GM21447 (cell line): ENCODE results near the gene AMACR.

Experiments
- ATAC-seq: cut with Tn5 transposase; IDR thresholded peaks from one replicate; pipeline ENCODE4 v1.9.1; 2021; ENCODE audit not compliant: unreplicated experiment

Gene AMACR

GRCh38 chr5:34007621-34008600 is at the start of gene AMACR:
AMACR (minus strand) TSS chr5:34008050; CDS start chr5:34008019, 31 bp downstream.
- ATAC-seq, result peak; percentile 89

GRCh38 chr5:34057569-34057968 is 49.7 kb upstream of the AMACR start:
- no peak for ATAC-seq

- no peak for ATAC-seq
Measured at GRCh38 chr5:34057118-34057517, 49.3 kb upstream of the AMACR start.

GRCh38 chr5:34055667-34056066 is 47.8 kb upstream of the AMACR start:
- no peak for ATAC-seq

- no peak for ATAC-seq
Measured at GRCh38 chr5:34054400-34054729, 46.5 kb upstream of the AMACR start.

GRCh38 chr5:34053571-34054399 is 45.9 kb upstream of the AMACR start:
- ATAC-seq, result no peak

- no peak for ATAC-seq
Measured at GRCh38 chr5:34053133-34053532, 45.3 kb upstream of the AMACR start.

GRCh38 chr5:34051374-34051980 is 43.6 kb upstream of the AMACR start:
- ATAC-seq, result no peak

- no peak for ATAC-seq
Measured at GRCh38 chr5:34047774-34048572, 40.1 kb upstream of the AMACR start.

- no peak for ATAC-seq
Measured at GRCh38 chr5:34047143-34047542, 39.3 kb upstream of the AMACR start.

- ATAC-seq, result no peak
Measured at GRCh38 chr5:34045996-34046395, 38.1 kb upstream of the AMACR start.

GRCh38 chr5:34045023-34045422 is 37.2 kb upstream of the AMACR start:
- no peak for ATAC-seq

GRCh38 chr5:34043099-34043876 is 35.4 kb upstream of the AMACR start, which contains the start of gene C1QTNF3:
C1QTNF3 (minus strand) TSS chr5:34043213; CDS start chr5:34043125, 88 bp downstream.
- ATAC-seq, result no peak

GRCh38 chr5:34042321-34042720 is 34.5 kb upstream of the AMACR start:
- ATAC-seq, result no peak

GRCh38 chr5:34041247-34041972 is 33.6 kb upstream of the AMACR start:
- no peak for ATAC-seq

- ATAC-seq, result no peak
Measured at GRCh38 chr5:34040472-34040871, 32.6 kb upstream of the AMACR start.

- ATAC-seq, result no peak
Measured at GRCh38 chr5:34039398-34040157, 31.7 kb upstream of the AMACR start.

GRCh38 chr5:34038838-34039237 is 31.0 kb upstream of the AMACR start:
- no peak for ATAC-seq
